Hematopoietic multipotent progenitor cell treated with erythropoietin and hydrocortisone succinate and interleukin-3 and kit ligand, for 15 days (in vitro differentiated cells): Measurements from ENCODE around the gene ZC4H2.
"Not testable (repeated sequence)": the region's sequence is repeated elsewhere in the genome, so short reads cannot be mapped to it uniquely, and the experiment has no call there.

Experiments used
- DNase-seq: peaks from one replicate; pipeline ENCODE4 v3.0.0-alpha.2; 2015; ENCODE audit warnings: low spot score

Gene ZC4H2

GRCh38 chrX:64975989-64976672 is at the start of gene ZC4H2:
Gene ZC4H2 (minus strand): TSS chrX:64976450. CDS start chrX:64976377, 73 bp downstream.
- DNase-seq = peak; percentile 1

- no peak for DNase-seq
These were observed 41.2 kb upstream of the ZC4H2 start for GRCh38 chrX:65017451-65017850.

GRCh38 chrX:65014230-65014629 is 38.0 kb upstream of the ZC4H2 start:
- no peak for DNase-seq

- DNase-seq = no peak
These were observed 33.2 kb upstream of the ZC4H2 start for GRCh38 chrX:65009459-65009858.

- not testable (repeated sequence) for DNase-seq
These were observed 26.0 kb upstream of the ZC4H2 start for GRCh38 chrX:65002208-65002607.

- no peak for DNase-seq
These were observed 20.6 kb upstream of the ZC4H2 start for GRCh38 chrX:64996805-64997204.

- DNase-seq = no peak
These were observed 18.0 kb upstream of the ZC4H2 start for GRCh38 chrX:64994131-64994798.

- no peak for DNase-seq
These were observed 1.6 kb upstream of the ZC4H2 start for GRCh38 chrX:64977830-64978229.

GRCh38 chrX:64977051-64977450 is 801 bp upstream of the ZC4H2 start:
- DNase-seq = no peak

- no peak for DNase-seq
These were observed 407 bp upstream of the ZC4H2 start for GRCh38 chrX:64976673-64977040.

GRCh38 chrX:64975491-64975890 is 759 bp downstream of the ZC4H2 start:
- no peak for DNase-seq

GRCh38 chrX:64925480-64925879 is 50.8 kb downstream of the ZC4H2 start:
- no peak for DNase-seq

GRCh38 chrX:64908121-64908520 is 68.1 kb downstream of the ZC4H2 start:
- DNase-seq = no peak

- peak; percentile 1 for DNase-seq
These were observed 81.7 kb downstream of the ZC4H2 start for GRCh38 chrX:64894454-64895038.

- no peak for DNase-seq
These were observed 90.4 kb downstream of the ZC4H2 start for GRCh38 chrX:64885850-64886249.

GRCh38 chrX:64878709-64879108 is 97.5 kb downstream of the ZC4H2 start:
- not testable (repeated sequence) for DNase-seq

- DNase-seq = no peak
These were observed 109.0 kb downstream of the ZC4H2 start for GRCh38 chrX:64867217-64867616.
